Stimulated activated memory B cell treated with anti-CD40 and anti-IgM and Interleukin-4, amounts not matched to agents 10 μg/mL and 1 μg/mL and 100 μg/mL, for 72 hours (primary cell): ENCODE measurements around the gene HCN1.

Experiments used
- ATAC-seq: fragments of 150-1000 bp; cut with Tn5 transposase; 2 replicates; pipeline ENCODE4 v1.10.0; 2021
- H3K27ac Mint-ChIP-seq: one replicate; pipeline ENCODE4 v1.8.0; 2022; ENCODE audit warnings: mild to moderate bottlenecking, mixed read lengths
- H3K27me3 Mint-ChIP-seq: one replicate; pipeline ENCODE4 v1.8.0; 2022; ENCODE audit warnings: mixed read lengths
- H3K36me3 Mint-ChIP-seq: one replicate; pipeline ENCODE4 v1.8.0; 2022; ENCODE audit warnings: mixed read lengths
- H3K4me1 Mint-ChIP-seq: one replicate; pipeline ENCODE4 v1.8.0; 2022; ENCODE audit warnings: mixed read lengths
- H3K4me3 Mint-ChIP-seq: one replicate; pipeline ENCODE4 v1.8.0; 2022; ENCODE audit warnings: mild to moderate bottlenecking, moderate library complexity, mixed read lengths
- H3K9me3 Mint-ChIP-seq: one replicate; pipeline ENCODE4 v1.8.0; 2022; ENCODE audit warnings: mixed read lengths

The HCN1 gene

DNA sequence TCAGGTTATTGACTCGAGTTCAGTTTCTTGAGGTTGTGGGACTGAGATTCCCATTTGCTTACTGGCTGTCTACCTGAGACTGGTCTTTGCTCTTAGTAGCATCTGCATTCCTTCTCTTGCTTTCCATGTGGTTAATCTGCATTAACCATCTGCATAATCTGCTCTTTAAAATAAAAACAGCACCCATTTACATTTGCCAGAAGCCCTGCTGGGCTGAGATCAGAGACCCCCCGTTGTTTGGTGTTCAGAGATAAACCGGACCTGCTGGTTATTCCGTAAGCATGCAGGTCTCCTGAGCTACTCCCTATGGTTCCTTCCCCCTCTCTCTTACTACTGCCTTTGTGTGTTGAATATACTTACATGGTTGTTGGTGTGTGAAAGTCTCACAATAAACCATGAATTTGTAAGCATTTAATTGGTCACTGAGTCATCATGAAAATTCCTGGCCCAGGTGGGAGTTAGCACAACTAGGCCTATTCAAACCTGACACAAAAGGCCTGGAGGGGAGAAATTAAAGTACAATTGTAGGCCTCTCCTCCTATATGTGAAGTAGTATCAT lies 490.7 kb downstream of the HCN1 start:
- Mint-ChIP-seq H3K9me3 (peaks cover 3% of the 10 kb centered on the region), H3K36me3 (no peaks in the 10 kb centered on the region), H3K27ac (no peak overlapping the region), H3K4me3 (no peak overlapping the region), H3K4me1 (no peaks in the 10 kb centered on the region), H3K27me3 (no peaks in the 10 kb centered on the region)
- no peak for ATAC-seq
